Loucy (cell line): ENCODE data around the gene TUB.

ENCODE experiments used
- H2AFZ ChIP-seq: fragments of 200-600 bp; sonication (generic); 2 replicates; pipeline ENCODE4 v1.6.0; 2016; ENCODE audit warnings: antibody characterized with exemption, mild to moderate bottlenecking, low read length, moderate library complexity
- H3F3A ChIP-seq: fragments of 200-600 bp; 2 replicates; pipeline ENCODE4 v1.6.0; 2016; ENCODE audit warnings: antibody characterized with exemption, low read depth, mild to moderate bottlenecking
- H3K27me3 ChIP-seq: fragments of 200-600 bp; sonication (generic); 2 replicates; pipeline ENCODE4 v1.6.1; 2014; ENCODE audit warnings: low read length, mild to moderate bottlenecking; ENCODE audit not compliant: insufficient read depth, poor library complexity, severe bottlenecking
- H3K36me3 ChIP-seq: fragments of 200-600 bp; sonication (generic); 2 replicates; pipeline ENCODE4 v1.6.1; 2016; ENCODE audit warnings: low read length; ENCODE audit not compliant: insufficient read depth
- H3K4me1 ChIP-seq: fragments of 200-600 bp; sonication (generic); 2 replicates; pipeline ENCODE4 v1.5.1; 2014; ENCODE audit warnings: low read length, mild to moderate bottlenecking; ENCODE audit not compliant: insufficient read depth, poor library complexity, severe bottlenecking
- H3K4me2 ChIP-seq: fragments of 200-600 bp; sonication (generic); 2 replicates; pipeline ENCODE4 v1.6.0; 2014; ENCODE audit warnings: antibody characterized with exemption, low read length, low read depth, mild to moderate bottlenecking; ENCODE audit not compliant: poor library complexity, severe bottlenecking
- H3K4me3 ChIP-seq: fragments of 200-600 bp; sonication (generic); 2 replicates; pipeline ENCODE4 v1.5.1; 2014; ENCODE audit warnings: low read length, mild to moderate bottlenecking, mixed read lengths; ENCODE audit not compliant: poor library complexity, severe bottlenecking
- H3K79me2 ChIP-seq: fragments of 200-600 bp; sonication (generic); 2 replicates; pipeline ENCODE4 v1.6.1; 2014; ENCODE audit warnings: low read length; ENCODE audit not compliant: insufficient read depth
- H3K9ac ChIP-seq: fragments of 200-600 bp; sonication (generic); 2 replicates; pipeline ENCODE4 v1.6.0; 2014; ENCODE audit warnings: mild to moderate bottlenecking, low read depth, low read length, moderate library complexity; ENCODE audit not compliant: poor library complexity, severe bottlenecking
- H3K9me2 ChIP-seq: fragments of 200-600 bp; sonication (generic); replicated peaks from 2 replicates; pipeline ENCODE4 v1.6.1; 2016; ENCODE audit warnings: low read depth, low read length, mixed read lengths
- H3K9me3 ChIP-seq: fragments of 200-600 bp; sonication (generic); 2 replicates; pipeline ENCODE4 v1.6.1; 2014; ENCODE audit warnings: mild to moderate bottlenecking, antibody characterized with exemption, low read length, low read depth; ENCODE audit not compliant: insufficient read depth
- H4K20me1 ChIP-seq: fragments of 200-600 bp; sonication (generic); 2 replicates; pipeline ENCODE4 v1.6.0; 2014; ENCODE audit warnings: antibody characterized with exemption, low read length, mild to moderate bottlenecking; ENCODE audit not compliant: insufficient read depth, poor library complexity, severe bottlenecking
- EZH2phosphoT487 ChIP-seq: fragments of 200-600 bp; IDR thresholded peaks from 2 replicates; pipeline ENCODE4 v1.6.1; 2018; ENCODE audit warnings: antibody characterized with exemption, mild to moderate bottlenecking, moderate library complexity, borderline replicate concordance
- TF ChIP-seq, protein P1 (sequence below): fragments of 200-600 bp; sonication (generic); conservative IDR thresholded peaks from 2 replicates; pipeline ENCODE4 v1.5.1; 2014; ENCODE audit warnings: mild to moderate bottlenecking, antibody characterized with exemption, low read length

Gene TUB

DNA sequence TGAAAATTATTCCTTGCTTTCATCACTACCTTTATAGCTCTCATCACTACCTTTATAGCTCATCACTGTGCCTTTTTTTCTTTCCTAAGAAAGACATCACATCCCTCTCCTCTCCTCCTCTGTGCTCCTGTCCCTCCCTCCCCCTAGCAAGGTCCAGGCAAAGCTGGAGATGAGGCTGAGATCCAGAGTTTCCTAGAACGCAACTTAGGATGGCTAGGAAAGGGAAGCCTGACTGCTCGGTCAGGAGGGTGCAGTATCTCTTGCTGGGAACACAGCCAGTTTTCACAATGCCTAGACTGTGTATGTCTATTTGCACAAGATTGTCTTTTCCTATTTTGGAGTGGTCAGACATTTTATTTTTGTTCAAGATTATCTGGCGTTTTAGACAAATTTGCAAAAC lies 24.7 kb downstream of the TUB start:
- Histone ChIP-seq H3K9ac (no peak overlapping the region), H2AFZ (no peak overlapping the region), H3K9me2 (no peaks in the 10 kb centered on the region), H3K4me3 (no peak overlapping the region), H3K4me1 (no peaks in the 10 kb centered on the region), H3K36me3 (no peaks in the 10 kb centered on the region), H3K9me3 (no peaks in the 10 kb centered on the region), H3K4me2 (no peak overlapping the region), H3F3A (no peaks in the 10 kb centered on the region), H4K20me1 (no peaks in the 10 kb centered on the region), H3K79me2 (no peaks in the 10 kb centered on the region), H3K27me3 (no peaks in the 10 kb centered on the region)
- TF ChIP-seq EZH2phosphoT487, result no peak
- TF ChIP-seq, protein P1, sequence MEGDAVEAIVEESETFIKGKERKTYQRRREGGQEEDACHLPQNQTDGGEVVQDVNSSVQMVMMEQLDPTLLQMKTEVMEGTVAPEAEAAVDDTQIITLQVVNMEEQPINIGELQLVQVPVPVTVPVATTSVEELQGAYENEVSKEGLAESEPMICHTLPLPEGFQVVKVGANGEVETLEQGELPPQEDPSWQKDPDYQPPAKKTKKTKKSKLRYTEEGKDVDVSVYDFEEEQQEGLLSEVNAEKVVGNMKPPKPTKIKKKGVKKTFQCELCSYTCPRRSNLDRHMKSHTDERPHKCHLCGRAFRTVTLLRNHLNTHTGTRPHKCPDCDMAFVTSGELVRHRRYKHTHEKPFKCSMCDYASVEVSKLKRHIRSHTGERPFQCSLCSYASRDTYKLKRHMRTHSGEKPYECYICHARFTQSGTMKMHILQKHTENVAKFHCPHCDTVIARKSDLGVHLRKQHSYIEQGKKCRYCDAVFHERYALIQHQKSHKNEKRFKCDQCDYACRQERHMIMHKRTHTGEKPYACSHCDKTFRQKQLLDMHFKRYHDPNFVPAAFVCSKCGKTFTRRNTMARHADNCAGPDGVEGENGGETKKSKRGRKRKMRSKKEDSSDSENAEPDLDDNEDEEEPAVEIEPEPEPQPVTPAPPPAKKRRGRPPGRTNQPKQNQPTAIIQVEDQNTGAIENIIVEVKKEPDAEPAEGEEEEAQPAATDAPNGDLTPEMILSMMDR, result no peak

DNA sequence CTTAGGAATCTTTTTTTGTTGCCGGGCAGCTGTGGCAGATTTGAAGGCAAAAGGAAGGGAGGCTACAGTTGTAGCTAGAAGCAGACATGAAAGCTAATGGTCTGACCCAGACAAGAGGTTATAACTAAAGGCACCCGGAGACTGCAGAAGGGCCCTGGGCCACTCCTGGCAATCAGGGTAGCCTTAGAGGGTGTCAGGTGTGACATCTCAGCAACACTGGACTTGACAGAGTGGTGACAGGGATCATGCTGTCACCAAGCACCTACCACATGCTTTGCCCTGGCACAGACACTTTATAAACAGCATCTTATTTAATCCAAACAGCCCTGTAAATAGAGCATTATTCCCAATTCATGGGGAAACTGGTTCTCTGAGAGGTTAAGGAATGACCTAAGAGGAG lies 25.7 kb downstream of the TUB start:
- H3K9me3 ChIP-seq, result no peaks in the 10 kb centered on the region
- H2AFZ ChIP-seq, result no peak overlapping the region
- H3K9me2 ChIP-seq, result no peaks in the 10 kb centered on the region
- TF ChIP-seq EZH2phosphoT487, result no peak
- TF ChIP-seq, protein P1, result no peak
- no peak overlapping the region for H3K9ac ChIP-seq
- no peaks in the 10 kb centered on the region for H3K36me3 ChIP-seq
- H3K4me3 ChIP-seq, result no peak overlapping the region
- no peak overlapping the region for H3K4me2 ChIP-seq
- H3K79me2 ChIP-seq, result no peaks in the 10 kb centered on the region
- no peaks in the 10 kb centered on the region for H3K27me3 ChIP-seq
- no peaks in the 10 kb centered on the region for H4K20me1 ChIP-seq
- H3K4me1 ChIP-seq, result no peaks in the 10 kb centered on the region
- no peaks in the 10 kb centered on the region for H3F3A ChIP-seq

DNA sequence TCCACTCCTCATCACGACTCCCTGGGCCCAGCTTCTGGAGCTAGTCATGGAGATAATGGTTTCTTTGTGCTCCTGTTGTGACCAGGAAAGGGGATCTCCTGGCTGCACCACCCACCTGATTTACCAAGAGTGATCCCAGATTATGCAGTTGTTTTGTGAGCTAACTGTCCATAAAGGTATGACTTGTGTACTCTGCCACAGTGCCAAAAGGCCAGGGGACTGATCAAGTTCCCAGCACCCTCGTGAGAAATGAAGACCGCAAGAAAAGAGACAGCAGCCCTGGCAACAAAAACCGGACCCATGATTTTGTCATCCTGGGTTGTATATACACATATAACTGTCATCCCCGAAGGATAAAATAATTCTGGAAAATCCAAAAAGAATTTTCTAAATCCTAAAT lies 26.6 kb downstream of the TUB start:
- Histone ChIP-seq H3K36me3 (no peaks in the 10 kb centered on the region), H3K4me3 (no peak overlapping the region), H3K9ac (no peak overlapping the region), H3K4me2 (no peak overlapping the region), H3K4me1 (no peaks in the 10 kb centered on the region), H3K79me2 (no peaks in the 10 kb centered on the region), H3K9me3 (no peaks in the 10 kb centered on the region), H2AFZ (no peak overlapping the region), H4K20me1 (no peaks in the 10 kb centered on the region), H3K27me3 (no peaks in the 10 kb centered on the region), H3F3A (no peaks in the 10 kb centered on the region), H3K9me2 (no peaks in the 10 kb centered on the region)
- TF ChIP-seq, protein P1, result no peak
- TF ChIP-seq EZH2phosphoT487, result no peak
